Measurements from ENCODE around the gene MAP3K20. TPM values are rescaled to one million over a fixed set of nuclear protein-coding genes. Genes with fewer than 3 reads are reported as not detected.

MAP3K20 gene
- total and polyA plus RNA-seq, 2 experiments from 2014 or later: 7.6 to 9.6 TPM

DNA sequence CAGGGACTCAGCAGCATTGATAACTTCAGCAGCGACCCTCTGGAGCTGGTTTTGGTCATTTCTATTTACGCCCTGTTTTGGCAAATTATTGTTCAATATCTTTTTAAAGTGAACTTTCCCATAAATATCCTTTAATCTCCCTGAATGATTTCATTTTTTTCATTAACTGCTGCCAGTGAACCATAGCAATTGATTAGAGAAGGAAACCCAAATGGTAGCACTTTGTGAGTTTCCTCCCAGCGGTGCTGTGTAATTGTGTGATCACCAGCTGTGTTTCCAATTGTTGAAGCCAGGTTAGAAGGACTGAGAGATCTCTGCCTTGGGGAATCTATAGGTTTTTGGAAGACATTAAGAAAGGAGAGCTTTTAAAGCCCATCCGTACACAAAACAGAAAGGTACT is 16.3 kb downstream of the MAP3K20 start:
- H2AFZ ChIP-seq: no peak overlapping the region
- H3K36me3 ChIP-seq (ENCODE audit: insufficient read depth): no peaks in the 10 kb centered on the region
- H3K4me1 Mint-ChIP-seq: peaks cover 23% of the 10 kb centered on the region
- TF ChIP-seq CREB1 (CRISPR knock-in tag; IDR thresholded peaks at IDR 0.05; ENCODE audit: low read depth): no peak
- no peak for TF ChIP-seq ZNF114 (CRISPR knock-in tag; IDR thresholded peaks at IDR 0.05)
- TF ChIP-seq EZH2phosphoT487 (IDR thresholded peaks at IDR 0.05; ENCODE audit: unreplicated experiment): no peak
- no peak for TF ChIP-seq POLR2AphosphoS5 (IDR thresholded peaks at IDR 0.05; ENCODE audit: low read depth)
- TF ChIP-seq, protein P1, sequence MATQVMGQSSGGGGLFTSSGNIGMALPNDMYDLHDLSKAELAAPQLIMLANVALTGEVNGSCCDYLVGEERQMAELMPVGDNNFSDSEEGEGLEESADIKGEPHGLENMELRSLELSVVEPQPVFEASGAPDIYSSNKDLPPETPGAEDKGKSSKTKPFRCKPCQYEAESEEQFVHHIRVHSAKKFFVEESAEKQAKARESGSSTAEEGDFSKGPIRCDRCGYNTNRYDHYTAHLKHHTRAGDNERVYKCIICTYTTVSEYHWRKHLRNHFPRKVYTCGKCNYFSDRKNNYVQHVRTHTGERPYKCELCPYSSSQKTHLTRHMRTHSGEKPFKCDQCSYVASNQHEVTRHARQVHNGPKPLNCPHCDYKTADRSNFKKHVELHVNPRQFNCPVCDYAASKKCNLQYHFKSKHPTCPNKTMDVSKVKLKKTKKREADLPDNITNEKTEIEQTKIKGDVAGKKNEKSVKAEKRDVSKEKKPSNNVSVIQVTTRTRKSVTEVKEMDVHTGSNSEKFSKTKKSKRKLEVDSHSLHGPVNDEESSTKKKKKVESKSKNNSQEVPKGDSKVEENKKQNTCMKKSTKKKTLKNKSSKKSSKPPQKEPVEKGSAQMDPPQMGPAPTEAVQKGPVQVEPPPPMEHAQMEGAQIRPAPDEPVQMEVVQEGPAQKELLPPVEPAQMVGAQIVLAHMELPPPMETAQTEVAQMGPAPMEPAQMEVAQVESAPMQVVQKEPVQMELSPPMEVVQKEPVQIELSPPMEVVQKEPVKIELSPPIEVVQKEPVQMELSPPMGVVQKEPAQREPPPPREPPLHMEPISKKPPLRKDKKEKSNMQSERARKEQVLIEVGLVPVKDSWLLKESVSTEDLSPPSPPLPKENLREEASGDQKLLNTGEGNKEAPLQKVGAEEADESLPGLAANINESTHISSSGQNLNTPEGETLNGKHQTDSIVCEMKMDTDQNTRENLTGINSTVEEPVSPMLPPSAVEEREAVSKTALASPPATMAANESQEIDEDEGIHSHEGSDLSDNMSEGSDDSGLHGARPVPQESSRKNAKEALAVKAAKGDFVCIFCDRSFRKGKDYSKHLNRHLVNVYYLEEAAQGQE (IDR thresholded peaks at IDR 0.05; ENCODE audit: unreplicated experiment): no peak
- no peak for TF ChIP-seq STAT1 (IDR thresholded peaks at IDR 0.05; ENCODE audit: unreplicated experiment)
- TF ChIP-seq ZNF331 (CRISPR knock-in tag; IDR thresholded peaks at IDR 0.05; ENCODE audit: low read depth): no peak
- TF ChIP-seq NANOG (IDR thresholded peaks at IDR 0.05; ENCODE audit: borderline replicate concordance): no peak
- no peak for TF ChIP-seq JUNB (IDR thresholded peaks at IDR 0.05; ENCODE audit: unreplicated experiment)
- TF ChIP-seq, protein P2, sequence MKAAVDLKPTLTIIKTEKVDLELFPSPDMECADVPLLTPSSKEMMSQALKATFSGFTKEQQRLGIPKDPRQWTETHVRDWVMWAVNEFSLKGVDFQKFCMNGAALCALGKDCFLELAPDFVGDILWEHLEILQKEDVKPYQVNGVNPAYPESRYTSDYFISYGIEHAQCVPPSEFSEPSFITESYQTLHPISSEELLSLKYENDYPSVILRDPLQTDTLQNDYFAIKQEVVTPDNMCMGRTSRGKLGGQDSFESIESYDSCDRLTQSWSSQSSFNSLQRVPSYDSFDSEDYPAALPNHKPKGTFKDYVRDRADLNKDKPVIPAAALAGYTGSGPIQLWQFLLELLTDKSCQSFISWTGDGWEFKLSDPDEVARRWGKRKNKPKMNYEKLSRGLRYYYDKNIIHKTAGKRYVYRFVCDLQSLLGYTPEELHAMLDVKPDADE (IDR thresholded peaks at IDR 0.05): no peak
- TF ChIP-seq, protein P3, sequence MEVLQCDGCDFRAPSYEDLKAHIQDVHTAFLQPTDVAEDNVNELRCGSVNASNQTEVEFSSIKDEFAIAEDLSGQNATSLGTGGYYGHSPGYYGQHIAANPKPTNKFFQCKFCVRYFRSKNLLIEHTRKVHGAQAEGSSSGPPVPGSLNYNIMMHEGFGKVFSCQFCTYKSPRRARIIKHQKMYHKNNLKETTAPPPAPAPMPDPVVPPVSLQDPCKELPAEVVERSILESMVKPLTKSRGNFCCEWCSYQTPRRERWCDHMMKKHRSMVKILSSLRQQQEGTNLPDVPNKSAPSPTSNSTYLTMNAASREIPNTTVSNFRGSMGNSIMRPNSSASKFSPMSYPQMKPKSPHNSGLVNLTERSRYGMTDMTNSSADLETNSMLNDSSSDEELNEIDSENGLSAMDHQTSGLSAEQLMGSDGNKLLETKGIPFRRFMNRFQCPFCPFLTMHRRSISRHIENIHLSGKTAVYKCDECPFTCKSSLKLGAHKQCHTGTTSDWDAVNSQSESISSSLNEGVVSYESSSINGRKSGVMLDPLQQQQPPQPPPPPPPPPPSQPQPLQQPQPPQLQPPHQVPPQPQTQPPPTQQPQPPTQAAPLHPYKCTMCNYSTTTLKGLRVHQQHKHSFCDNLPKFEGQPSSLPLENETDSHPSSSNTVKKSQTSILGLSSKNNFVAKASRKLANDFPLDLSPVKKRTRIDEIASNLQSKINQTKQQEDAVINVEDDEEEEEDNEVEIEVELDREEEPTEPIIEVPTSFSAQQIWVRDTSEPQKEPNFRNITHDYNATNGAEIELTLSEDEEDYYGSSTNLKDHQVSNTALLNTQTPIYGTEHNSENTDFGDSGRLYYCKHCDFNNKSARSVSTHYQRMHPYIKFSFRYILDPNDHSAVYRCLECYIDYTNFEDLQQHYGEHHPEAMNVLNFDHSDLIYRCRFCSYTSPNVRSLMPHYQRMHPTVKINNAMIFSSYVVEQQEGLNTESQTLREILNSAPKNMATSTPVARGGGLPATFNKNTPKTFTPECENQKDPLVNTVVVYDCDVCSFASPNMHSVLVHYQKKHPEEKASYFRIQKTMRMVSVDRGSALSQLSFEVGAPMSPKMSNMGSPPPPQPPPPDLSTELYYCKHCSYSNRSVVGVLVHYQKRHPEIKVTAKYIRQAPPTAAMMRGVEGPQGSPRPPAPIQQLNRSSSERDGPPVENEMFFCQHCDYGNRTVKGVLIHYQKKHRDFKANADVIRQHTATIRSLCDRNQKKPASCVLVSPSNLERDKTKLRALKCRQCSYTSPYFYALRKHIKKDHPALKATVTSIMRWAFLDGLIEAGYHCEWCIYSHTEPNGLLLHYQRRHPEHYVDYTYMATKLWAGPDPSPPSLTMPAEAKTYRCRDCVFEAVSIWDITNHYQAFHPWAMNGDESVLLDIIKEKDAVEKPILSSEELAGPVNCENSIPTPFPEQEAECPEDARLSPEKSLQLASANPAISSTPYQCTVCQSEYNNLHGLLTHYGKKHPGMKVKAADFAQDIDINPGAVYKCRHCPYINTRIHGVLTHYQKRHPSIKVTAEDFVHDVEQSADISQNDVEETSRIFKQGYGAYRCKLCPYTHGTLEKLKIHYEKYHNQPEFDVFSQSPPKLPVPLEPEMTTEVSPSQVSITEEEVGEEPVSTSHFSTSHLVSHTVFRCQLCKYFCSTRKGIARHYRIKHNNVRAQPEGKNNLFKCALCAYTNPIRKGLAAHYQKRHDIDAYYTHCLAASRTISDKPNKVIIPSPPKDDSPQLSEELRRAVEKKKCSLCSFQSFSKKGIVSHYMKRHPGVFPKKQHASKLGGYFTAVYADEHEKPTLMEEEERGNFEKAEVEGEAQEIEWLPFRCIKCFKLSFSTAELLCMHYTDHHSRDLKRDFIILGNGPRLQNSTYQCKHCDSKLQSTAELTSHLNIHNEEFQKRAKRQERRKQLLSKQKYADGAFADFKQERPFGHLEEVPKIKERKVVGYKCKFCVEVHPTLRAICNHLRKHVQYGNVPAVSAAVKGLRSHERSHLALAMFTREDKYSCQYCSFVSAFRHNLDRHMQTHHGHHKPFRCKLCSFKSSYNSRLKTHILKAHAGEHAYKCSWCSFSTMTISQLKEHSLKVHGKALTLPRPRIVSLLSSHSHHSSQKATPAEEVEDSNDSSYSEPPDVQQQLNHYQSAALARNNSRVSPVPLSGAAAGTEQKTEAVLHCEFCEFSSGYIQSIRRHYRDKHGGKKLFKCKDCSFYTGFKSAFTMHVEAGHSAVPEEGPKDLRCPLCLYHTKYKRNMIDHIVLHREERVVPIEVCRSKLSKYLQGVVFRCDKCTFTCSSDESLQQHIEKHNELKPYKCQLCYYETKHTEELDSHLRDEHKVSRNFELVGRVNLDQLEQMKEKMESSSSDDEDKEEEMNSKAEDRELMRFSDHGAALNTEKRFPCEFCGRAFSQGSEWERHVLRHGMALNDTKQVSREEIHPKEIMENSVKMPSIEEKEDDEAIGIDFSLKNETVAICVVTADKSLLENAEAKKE (CRISPR knock-in tag; IDR thresholded peaks at IDR 0.05): no peak
- TF ChIP-seq EZH2 (IDR thresholded peaks at IDR 0.05; ENCODE audit: low read depth, unreplicated experiment): no peak
- TF ChIP-seq, protein P4, sequence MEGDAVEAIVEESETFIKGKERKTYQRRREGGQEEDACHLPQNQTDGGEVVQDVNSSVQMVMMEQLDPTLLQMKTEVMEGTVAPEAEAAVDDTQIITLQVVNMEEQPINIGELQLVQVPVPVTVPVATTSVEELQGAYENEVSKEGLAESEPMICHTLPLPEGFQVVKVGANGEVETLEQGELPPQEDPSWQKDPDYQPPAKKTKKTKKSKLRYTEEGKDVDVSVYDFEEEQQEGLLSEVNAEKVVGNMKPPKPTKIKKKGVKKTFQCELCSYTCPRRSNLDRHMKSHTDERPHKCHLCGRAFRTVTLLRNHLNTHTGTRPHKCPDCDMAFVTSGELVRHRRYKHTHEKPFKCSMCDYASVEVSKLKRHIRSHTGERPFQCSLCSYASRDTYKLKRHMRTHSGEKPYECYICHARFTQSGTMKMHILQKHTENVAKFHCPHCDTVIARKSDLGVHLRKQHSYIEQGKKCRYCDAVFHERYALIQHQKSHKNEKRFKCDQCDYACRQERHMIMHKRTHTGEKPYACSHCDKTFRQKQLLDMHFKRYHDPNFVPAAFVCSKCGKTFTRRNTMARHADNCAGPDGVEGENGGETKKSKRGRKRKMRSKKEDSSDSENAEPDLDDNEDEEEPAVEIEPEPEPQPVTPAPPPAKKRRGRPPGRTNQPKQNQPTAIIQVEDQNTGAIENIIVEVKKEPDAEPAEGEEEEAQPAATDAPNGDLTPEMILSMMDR (conservative IDR thresholded peaks at IDR 0.05; ENCODE audit: low read depth in 2 of 2): no peak
- H3K4me3 Mint-ChIP-seq: no peak overlapping the region
- H4K20me1 ChIP-seq (replicated peaks; ENCODE audit: insufficient read depth): no peaks in the 10 kb centered on the region
- H3K27ac Mint-ChIP-seq: no peak overlapping the region
- peaks cover 5% of the 10 kb centered on the region; the same call in 1 of the 2 replicates for H3K4me1 ChIP-seq (ENCODE audit: insufficient read depth)
- ATAC-seq (no peak), DNase-seq (ENCODE audit: low spot score) (no peak)
- H3K79me2 ChIP-seq (replicated peaks; ENCODE audit: insufficient read depth): no peaks in the 10 kb centered on the region; the same call in 1 of the 2 replicates
- H3K27ac ChIP-seq (ENCODE audit: low read depth): no peak overlapping the region
- no peak overlapping the region for H3K4me2 ChIP-seq
- H3K4me3 ChIP-seq: no peak overlapping the region
- no peaks in the 10 kb centered on the region for H3K27me3 ChIP-seq (ENCODE audit: insufficient read depth)
- no peaks in the 10 kb centered on the region for H3K36me3 Mint-ChIP-seq (ENCODE audit: low read depth)
- no peaks in the 10 kb centered on the region; the same call in 2 of the 3 replicates for H3K9me3 Mint-ChIP-seq
- H3K27me3 Mint-ChIP-seq (ENCODE audit: insufficient read depth, low read depth, poor library complexity): no peaks in the 10 kb centered on the region
- H3F3A ChIP-seq (replicated peaks; ENCODE audit: low read depth): no peaks in the 10 kb centered on the region
- H3K9me2 ChIP-seq (ENCODE audit: insufficient read depth): no peaks in the 10 kb centered on the region
